ENCODE data around the gene GARIN5A.
"Not testable (repeated sequence)": the region's sequence is repeated elsewhere in the genome, so short reads cannot be mapped to it uniquely, and the experiment has no call there.

Gene GARIN5A

DNA sequence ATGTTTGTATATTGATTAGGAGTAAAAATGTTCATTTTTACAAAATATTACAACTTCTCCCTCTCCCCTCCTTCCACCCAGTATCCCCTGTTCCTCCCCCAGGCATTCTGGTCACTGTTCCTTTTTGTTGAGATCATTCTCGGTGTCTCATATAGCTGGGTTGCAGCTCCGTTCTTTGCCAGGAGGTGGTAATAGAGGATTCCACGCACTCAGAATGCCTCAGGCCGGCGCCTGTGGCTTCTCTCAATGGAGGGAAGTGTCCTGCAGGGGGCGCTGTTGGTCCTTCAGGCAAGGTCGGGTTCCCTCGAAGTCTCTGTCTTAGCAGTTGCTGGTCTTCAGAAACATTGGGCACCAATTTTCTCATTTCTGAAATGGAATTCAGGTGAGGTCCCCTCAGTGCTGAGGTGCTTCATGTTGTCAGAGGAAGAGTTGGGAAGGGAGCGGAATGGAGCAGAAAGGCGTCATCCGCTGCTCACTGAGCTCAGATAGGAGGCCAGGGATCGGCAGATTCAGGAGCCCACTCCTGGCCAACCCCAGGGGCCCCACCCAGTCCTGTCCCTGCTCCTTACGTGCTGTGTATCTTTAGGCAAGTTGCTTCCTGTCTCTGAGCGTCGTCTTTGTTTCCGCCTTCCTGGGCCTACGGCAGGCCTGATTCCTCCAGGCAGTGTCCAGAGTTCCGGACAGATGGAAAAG is 10.3 kb upstream of the GARIN5A start:
- peak in 1 of 3 experiments; percentile 16 for DNase-seq

- DNase-seq, result no peak
Measured at GRCh38 chr19:50485284-50485955, 8.8 kb upstream of the GARIN5A start.

DNA sequence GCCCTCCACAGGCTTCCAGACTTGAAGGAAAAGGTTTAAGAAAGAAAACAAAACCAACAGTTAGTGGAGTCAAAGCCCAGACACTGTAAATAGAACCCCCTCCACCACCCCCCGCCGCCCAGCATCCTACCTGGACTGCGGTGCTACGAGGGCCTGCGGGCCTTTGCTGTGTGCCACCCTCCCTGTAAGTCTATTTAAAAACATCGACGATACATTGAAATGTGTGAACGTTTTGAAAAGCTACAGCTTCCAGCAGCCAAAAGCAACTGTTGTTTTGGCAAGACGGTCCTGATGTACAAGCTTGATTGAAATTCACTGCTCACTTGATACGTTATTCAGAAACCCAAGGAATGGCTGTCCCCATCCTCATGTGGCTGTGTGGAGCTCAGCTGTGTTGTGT is 6.3 kb upstream of the GARIN5A start:
- DNase-seq, result no peak

GRCh38 chr19:50482271-50482855 is 5.7 kb upstream of the GARIN5A start:
- no peak for DNase-seq

GRCh38 chr19:50481351-50482149 is 4.9 kb upstream of the GARIN5A start:
- no peak for DNase-seq

DNA sequence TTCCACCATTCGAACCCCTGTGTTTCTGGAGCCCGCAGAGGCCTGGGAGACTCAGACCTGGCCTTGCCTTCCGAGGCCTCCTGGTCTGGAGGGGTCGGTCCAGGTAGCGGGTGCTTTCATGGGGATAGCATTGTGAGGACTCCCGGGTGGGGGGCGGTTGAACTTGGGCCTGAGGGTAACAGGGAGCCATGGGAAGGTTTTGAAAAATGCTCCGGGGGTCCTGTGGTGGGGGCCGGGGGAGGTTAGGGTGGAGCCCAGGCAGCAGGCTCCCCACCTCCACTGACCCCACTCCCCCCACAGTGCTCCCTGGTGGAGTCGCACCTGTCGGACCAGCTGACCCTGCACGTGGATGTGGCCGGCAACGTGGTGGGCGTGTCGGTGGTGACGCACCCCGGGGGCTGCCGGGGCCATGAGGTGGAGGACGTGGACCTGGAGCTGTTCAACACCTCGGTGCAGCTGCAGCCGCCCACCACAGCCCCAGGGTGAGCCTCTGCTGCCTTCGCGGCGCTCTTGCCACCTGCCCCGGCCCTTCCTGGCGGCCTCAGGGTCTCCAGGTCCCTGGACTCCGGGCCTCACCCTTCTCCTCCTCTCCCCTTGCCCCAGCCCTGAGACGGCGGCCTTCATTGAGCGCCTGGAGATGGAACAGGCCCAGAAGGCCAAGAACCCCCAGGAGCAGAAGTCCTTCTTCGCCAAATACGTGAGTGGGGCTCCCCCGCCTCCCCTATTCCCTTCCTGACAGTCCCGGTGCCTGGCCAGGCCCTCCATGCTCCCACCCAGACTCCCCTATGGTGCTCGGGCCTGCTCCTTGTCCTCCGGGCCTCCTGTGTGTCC is 3.8 kb upstream of the GARIN5A start:
- no peak for DNase-seq

DNA sequence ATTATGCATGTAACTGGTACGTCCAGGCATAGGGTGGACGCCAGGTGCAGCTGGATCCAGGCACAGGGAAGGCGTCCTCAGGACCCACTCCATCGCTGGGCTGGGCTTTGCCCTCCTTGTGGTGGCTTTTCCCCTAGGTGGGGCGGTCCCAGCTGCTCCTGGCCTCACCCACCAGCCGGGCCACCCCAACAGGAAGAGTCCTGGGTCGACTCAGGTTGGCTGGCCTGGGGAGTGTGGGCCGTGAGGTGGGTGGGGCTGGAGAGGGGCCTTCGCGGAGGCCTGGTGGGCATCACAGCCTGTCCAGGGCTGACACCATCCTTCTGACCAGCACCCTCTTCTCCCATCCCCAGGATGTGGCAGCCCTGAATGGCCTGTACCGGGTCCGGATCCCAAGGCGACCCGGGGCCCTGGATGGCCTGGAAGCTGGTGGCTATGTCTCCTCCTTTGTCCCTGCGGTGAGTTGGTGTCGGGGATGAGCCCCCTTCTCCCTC is 3.2 kb upstream of the GARIN5A start:
- no peak for DNase-seq

DNA sequence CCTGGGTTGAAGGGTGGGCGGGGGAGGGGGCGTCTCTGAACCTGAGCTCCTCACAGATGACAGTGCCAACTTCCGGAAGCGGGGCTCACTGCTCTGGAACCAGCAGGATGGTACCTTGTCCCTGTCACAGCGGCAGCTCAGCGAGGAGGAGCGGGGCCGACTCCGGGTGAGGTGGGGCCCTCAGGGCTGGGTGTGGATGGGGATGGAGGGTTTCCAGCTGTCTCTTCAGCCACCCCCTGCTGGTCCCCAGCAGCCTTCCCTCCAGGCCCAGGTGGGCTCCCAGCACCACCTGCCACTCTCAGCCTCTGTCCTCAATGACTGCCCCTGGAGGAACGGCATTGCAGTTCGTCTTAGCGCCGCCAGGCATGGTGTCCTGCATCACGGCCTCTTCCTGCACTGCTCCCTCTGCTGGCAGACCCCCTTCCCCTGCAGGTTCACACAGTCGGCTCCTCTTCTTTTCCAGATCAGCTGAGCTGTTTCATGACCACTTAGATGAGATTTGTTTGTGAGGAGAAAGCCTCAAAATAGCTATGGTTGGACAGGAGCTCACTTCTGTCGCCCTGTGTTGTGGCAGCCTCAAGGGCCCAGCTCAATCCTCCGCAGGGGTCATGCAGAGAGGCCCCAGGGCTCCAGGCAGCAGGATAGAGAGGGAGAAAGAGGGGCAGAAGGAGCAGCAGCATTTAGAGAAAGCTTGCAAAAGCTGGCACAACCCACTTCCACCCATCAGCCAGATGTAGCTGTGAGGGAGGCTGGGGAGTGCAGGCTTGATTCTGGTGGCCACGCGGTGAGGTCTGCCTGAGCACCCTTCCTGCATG is 2.5 kb upstream of the GARIN5A start:
- DNase-seq, result no peak

DNA sequence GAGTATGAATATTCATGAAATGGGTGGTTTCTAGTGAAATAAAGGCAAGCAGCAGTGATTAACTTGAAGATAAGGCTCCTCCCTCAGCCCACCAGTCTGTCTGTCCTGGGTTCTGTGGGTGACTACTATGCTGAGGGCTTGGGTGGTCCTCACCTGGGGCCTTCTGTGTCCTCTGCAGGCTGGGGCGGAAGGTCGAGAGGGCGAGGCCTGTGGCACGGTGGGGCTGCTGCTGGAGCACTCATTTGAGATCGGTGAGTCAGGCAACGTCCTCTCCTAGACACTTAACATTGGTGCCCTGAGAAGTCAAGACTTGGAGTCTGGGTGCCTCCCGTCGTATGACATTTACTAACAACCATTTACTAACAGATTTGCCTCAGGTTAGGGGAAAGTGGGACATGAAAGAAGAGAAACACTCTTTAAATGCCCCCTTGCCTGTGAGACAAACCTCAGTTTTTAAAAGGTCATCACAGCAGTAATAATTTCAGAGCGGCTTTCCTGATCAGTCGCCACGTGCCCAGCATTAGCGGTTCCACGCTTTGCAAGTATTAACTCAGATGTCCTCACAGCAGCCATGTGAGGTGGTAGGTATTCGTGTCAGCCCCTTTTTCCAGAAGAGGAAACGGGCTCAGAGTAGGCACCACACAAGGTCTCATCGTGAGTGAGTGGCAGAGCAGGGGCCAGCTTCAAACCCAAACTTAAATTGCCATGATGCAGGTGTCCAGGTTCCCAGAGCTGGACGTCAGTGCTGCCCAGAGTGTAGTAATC is 1.3 kb upstream of the GARIN5A start:
- DNase-seq, result no peak

- DNase-seq, result no peak
Measured at GRCh38 chr19:50476907-50477238, 225 bp upstream of the GARIN5A start.

- DNase-seq, result no peak
Measured at GRCh38 chr19:50475736-50476223, 868 bp downstream of the GARIN5A start.

DNA sequence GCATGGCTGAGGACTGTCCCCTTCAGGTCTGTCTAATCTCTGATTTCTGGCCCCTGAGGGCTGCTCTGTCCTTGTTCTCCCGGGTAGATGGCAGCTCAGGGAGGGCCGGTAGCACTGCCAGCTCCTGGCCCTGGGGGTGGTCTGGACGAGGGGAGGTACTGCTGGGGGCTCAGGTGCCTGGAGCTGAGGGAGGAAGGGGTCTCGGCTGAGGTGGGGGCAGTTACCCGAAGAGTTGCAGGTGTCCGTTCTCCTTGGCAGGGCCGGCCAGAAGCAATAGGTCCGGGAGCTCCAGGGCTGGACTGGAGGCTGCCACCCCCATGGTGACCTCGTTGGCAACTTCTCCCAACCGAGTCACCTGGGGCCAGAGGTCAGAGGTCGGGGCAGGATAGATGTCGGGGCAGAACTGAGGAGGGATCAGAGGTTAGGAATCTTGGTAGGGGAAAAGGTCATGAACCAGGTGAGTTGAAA is 1.5 kb downstream of the GARIN5A start:
- DNase-seq, result no peak

DNA sequence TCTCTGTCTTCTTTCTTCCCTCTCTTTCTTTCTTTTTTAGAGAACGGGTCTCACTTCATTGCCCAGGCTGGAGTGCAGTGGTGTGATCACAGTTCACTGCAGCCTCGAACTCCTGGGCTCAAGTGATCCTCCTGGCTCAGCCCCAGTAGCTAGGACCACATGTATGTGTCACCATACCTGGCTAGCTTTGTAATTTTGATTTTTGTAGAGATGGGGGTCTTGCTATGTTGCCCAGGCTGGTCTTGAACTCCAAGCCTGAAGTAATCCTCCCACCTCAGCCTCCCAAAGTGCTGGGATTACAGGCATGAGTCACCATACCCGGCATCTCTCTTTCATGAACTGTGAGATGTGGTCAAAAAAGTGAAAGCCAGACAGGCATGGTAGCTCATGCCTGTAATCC is 3.3 kb downstream of the GARIN5A start:
- DNase-seq, result not testable (repeated sequence)

- no peak for DNase-seq
Measured at GRCh38 chr19:50468818-50469217, 7.8 kb downstream of the GARIN5A start.

DNA sequence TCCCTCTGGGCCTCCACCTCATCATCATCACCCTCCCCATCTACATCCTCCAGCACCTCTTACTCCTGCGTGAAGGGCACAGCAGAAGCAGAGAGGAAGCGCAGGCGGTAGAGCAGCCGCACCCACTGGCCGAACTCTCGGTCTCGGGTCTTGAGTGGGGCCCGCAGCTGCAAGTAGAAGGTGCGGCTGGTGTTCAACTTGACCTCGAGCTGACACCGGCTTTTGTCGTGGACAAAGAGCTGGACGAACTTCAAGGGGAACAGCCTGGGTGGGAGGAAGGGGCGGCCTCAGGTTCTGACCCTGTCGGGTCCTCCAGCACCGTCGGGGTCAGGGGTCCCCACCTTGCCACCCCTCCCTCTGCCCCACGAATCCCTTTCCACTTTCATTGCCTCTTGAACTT is 9.1 kb downstream of the GARIN5A start:
- DNase-seq, result no peak

DNA sequence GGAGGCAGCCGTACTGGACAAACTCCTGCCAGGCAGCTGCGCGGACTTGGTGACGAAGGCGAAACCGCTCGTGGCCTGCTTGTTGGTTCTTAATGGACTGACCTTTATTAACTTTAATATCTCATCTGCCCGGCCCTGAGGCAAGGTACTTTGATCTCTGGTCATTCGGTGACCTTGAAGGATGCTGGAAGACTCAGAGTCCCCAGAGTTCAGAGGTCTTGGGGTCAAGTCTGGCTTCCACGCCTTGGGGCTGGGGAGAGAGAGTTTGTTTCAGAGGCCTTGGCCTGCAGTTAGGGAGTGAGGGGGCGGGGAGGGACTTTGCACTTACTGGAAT is 10.0 kb downstream of the GARIN5A start:
- DNase-seq, result no peak

DNA sequence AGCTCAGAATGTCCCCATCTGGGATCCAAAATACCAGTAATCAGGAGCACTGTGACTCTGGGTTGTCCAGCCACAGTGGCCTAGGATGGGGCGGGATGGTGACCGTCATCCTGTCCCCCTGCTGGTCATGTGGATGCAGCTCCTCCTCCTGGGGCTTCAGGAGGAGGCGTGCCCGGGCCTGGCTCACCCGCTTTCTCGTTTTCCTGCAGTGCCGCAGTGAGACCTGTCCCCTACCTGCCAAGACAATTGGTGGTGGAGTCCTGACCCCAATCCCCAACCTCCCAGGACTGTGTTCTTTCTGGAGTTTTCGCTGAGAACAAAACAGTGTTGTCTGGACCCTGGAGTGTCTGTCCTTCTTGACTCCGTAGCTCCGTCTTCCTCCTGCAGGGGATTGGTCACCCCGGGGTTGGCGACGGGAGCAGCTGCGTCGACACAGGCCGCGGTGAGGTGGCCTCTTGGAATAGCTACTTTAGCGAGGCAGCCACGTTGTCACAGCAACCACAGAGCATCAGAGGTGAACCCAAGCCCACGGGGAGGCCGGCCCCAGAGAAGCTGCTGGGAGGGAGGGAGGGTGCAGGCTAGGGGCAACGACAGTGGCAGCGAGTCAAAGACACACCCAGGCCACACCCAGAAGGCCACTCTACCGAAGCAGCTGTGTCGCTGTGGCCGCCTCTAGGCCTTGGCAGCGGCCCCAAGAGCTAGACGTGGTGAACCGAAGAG is 10.5 kb downstream of the GARIN5A start:
- DNase-seq, result peak; percentile 54 to 92 (median 88)

DNA sequence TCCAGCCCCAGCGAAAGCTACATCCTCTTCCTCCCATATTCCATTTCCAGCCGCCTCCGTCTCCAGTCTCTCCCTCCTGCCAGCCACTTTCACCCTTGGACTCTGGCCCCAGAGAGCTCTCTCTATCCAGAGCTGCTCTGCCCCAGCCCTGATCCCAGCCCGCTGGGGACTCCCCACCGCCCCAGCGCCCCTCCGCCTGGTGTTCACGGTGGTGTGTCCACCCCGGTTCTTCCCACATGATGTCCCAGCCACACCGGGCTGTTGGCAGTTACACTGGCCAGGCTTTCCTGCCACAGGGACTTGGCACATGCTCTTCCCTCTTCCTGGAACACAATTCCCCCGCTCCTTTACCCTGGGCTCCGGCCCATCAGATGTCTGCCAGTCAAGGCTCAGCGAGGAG is 11.6 kb downstream of the GARIN5A start:
- no peak for DNase-seq

- no peak for DNase-seq
Measured at GRCh38 chr19:50464348-50464747, 12.3 kb downstream of the GARIN5A start.

GRCh38 chr19:50462970-50463369 is 13.7 kb downstream of the GARIN5A start:
- DNase-seq, result no peak
